K562 (cell line): ENCODE measurements around the gene RNASE8. TPM values are rescaled to one million over a fixed set of nuclear protein-coding genes. Genes with fewer than 3 reads are reported as not detected.

Source experiments
- ATAC-seq: fragments of 200-7000 bp; cut with Tn5 transposase; 3 replicates; pipeline ENCODE4 v1.9.1; 2020; ENCODE audit warnings: moderate library complexity
- BruUV-seq: library from RNA; stranded (reverse); fragments of 400-500 nt; replicated peaks from 2 replicates; lab custom pipeline; 2021; lab: Mats Ljungman, UMichigan
- CTCF ChIA-PET: fragments of 300-600 bp; formaldehyde crosslinking; extraction: SDS; loops from one replicate; lab custom pipeline; 2021; ENCODE audit warnings: low intra/inter-chr PET ratio; lab: Yijun Ruan, JAX
- POLR2A ChIA-PET: fragments of 300-600, 350-650 bp; sonication (Branson Sonifier 250); formaldehyde crosslinking; extraction: SDS; loops from one replicate; lab custom pipeline; 2021; ENCODE audit warnings: antibody characterized with exemption, inconsistent platforms; lab: Yijun Ruan, JAX
- DNase-seq, 4 experiments: peaks; one replicate each; pipeline versions ENCODE4 v3.0.0 to v3.0.0-alpha.2; 2011 to 2018; ENCODE audit warnings: low spot score in 3 of 4, mixed read lengths in 3 of 4; ENCODE audit errors: extremely low read depth in 1 of 4
- FAIRE-seq: peaks from 2 replicates; lab custom pipeline; 2011; peaks lifted over from hg19 to GRCh38; lab: Jason Lieb, UNC
- H2AFZ ChIP-seq: 2 replicates; pipeline ENCODE4 v1.6.0; 2011; ENCODE audit warnings: low read depth, low read length, control low read depth, inconsistent platforms
- H3K27ac ChIP-seq: fragments of 200-600 bp; 3 replicates; pipeline ENCODE4 v1.8.0; 2011; ENCODE audit warnings: low read depth, mild to moderate bottlenecking, control low read depth, inconsistent platforms, low read length, moderate library complexity, mixed read lengths; ENCODE audit errors: extremely low read depth
- H3K27me3 ChIP-seq, 2 experiments: fragments of 300-600 bp in 1 of 2; 2 replicates in 1 of 2; 3 replicates in 1 of 2; pipeline versions ENCODE4 v1.6.0 to v1.8.0; 2011; ENCODE audit warnings: inconsistent platforms in 2 of 2, low read length in 2 of 2, mild to moderate bottlenecking in 1 of 2, mixed read lengths in 1 of 2, moderate library complexity in 1 of 2; ENCODE audit not compliant: control insufficient read depth in 2 of 2, insufficient read depth in 2 of 2
- H3K36me3 ChIP-seq: fragments of 300-600 bp; 3 replicates; pipeline ENCODE4 v1.8.0; 2011; ENCODE audit warnings: mild to moderate bottlenecking, low read length, inconsistent platforms; ENCODE audit not compliant: control insufficient read depth, insufficient read depth
- H3K4me1 ChIP-seq, 2 experiments: fragments of 200-600 bp in 1 of 2; replicated peaks in 1 of 2; 2 replicates in 1 of 2; 3 replicates in 1 of 2; pipeline versions ENCODE4 v1.5.1 to v1.8.0; 2011; ENCODE audit warnings: inconsistent platforms in 2 of 2, low read length in 2 of 2, mild to moderate bottlenecking in 1 of 2, mixed read lengths in 1 of 2, moderate library complexity in 1 of 2; ENCODE audit not compliant: control insufficient read depth in 2 of 2, insufficient read depth in 2 of 2
- H3K4me2 ChIP-seq: 2 replicates; pipeline ENCODE4 v1.6.1; 2011; ENCODE audit warnings: low read length, control low read depth, inconsistent platforms, mixed read lengths; ENCODE audit not compliant: insufficient read depth
- H3K4me3 ChIP-seq: fragments of 200-600 bp; sonication (generic), shearing (Covaris generic); 2 replicates; pipeline ENCODE4 v1.5.1; 2016; ENCODE audit warnings: control low read depth, inconsistent platforms
- H3K79me2 ChIP-seq: fragments of 200-600 bp; 3 replicates; pipeline ENCODE4 v1.8.0; 2011; ENCODE audit warnings: low read length, inconsistent platforms; ENCODE audit not compliant: control insufficient read depth, insufficient read depth
- H3K9ac ChIP-seq, 2 experiments: 2 replicates each; pipeline versions ENCODE4 v1.6.0 to v1.6.1; 2011; ENCODE audit warnings: low read depth in 2 of 2, low read length in 2 of 2, control low read depth in 1 of 2, inconsistent platforms in 1 of 2, mild to moderate bottlenecking in 1 of 2, mixed read lengths in 1 of 2; ENCODE audit not compliant: insufficient read depth in 1 of 2
- H3K9me1 ChIP-seq: one replicate; pipeline ENCODE4 v1.6.0; 2011; ENCODE audit warnings: inconsistent platforms, mild to moderate bottlenecking, low read length, moderate library complexity; ENCODE audit not compliant: control insufficient read depth, insufficient read depth
- H3K9me3 ChIP-seq: replicated peaks from 2 replicates; pipeline ENCODE4 v1.5.1; 2011; ENCODE audit warnings: low read depth, low read length, inconsistent platforms; ENCODE audit not compliant: control insufficient read depth, insufficient read depth
- H4K20me1 ChIP-seq: replicated peaks from 2 replicates; pipeline ENCODE4 v1.6.1; 2011; ENCODE audit warnings: low read length, inconsistent platforms, mixed read lengths; ENCODE audit not compliant: control insufficient read depth, insufficient read depth
- CHD2 ChIP-seq: IDR thresholded peaks from 2 replicates; pipeline ENCODE4 v1.6.1; 2011; ENCODE audit warnings: low read depth, low read length
- FOXA3 ChIP-seq, 2 experiments: fragments of 450-650 bp in 1 of 2; sonication (generic) in 1 of 2; formaldehyde crosslinking; IDR thresholded peaks in 1 of 2; conservative IDR thresholded peaks in 1 of 2; 2 replicates each; pipeline versions ENCODE4 v1.4.0 to v1.8.0; 2020 to 2022; ENCODE audit warnings: mild to moderate bottlenecking in 2 of 2, missing genetic modification reagents in 1 of 2
- ZBTB17 ChIP-seq: fragments of 450-650 bp; formaldehyde crosslinking; IDR thresholded peaks from 2 replicates; pipeline ENCODE4 v1.4.0; 2020; ENCODE audit warnings: mild to moderate bottlenecking
- ZNF79 ChIP-seq: fragments of 250-450 bp; sonication (Bioruptor Pico); IDR thresholded peaks from 2 replicates; pipeline ENCODE4 v1.4.0; 2020; ENCODE audit warnings: low read depth, mild to moderate bottlenecking, moderate library complexity
- WGBS: fragments of 100-300 bp; shearing (Covaris generic); methylation state at CpG from one replicate; pipeline ENCODE4 v1.1.6; 2016; ENCODE audit warnings: low coverage, mixed read lengths; ENCODE audit not compliant: insufficient coverage; ENCODE audit errors: missing lambda C conversion rate; 5-methylcytosine and 5-hydroxymethylcytosine counted together
- in situ Hi-C: fragments of 300-500 bp; cut with MboI; formaldehyde crosslinking; loops from 4 replicates; pipeline ENCODE4 v1.15.0; 2018; ENCODE audit warnings: inconsistent platforms, mixed read lengths
- intact Hi-C: fragments of 100-400 bp; cut with micrococcal nuclease; formaldehyde crosslinking; loops from 2 replicates; pipeline ENCODE4 v1.14.2; 2022
- polyA plus RNA-seq, 8 experiments: library from polyadenylated mRNA; depleted of rRNA in 4 of 8; stranded (reverse) in 5 of 8; unstranded in 3 of 8; fragments of >200 nt; fragmentation: Nextera tagmentation in 2 of 8; fragmentation: Illumina TruSeq in 1 of 8; extraction: Ambion mirVana in 2 of 8; extraction: Trizol in 1 of 8; gene quantifications; 2 replicates each; pipeline versions ENCODE4 v1.2.1 to v1.2.3, GENCODE V29; 2011 to 2014; ENCODE audit warnings: inconsistent platforms in 1 of 8, missing spikeins in 1 of 8
- total RNA-seq, 7 experiments: library from RNA; depleted of rRNA in 6 of 7; stranded (reverse); fragments of >200 nt in 6 of 7; fragmentation: Illumina TruSeq in 2 of 7; extraction: Trizol in 2 of 7; gene quantifications; 2 replicates each; pipeline versions ENCODE4 v1.2.1 to v1.2.3, GENCODE V29; 2011 to 2021; ENCODE audit warnings: low replicate concordance in 1 of 7

Gene RNASE8
- total and polyA plus RNA-seq, 9 of the 15 experiments (the other 6 are each of a cell fraction or from before 2014, with no cell fraction given): not detected

DNA sequence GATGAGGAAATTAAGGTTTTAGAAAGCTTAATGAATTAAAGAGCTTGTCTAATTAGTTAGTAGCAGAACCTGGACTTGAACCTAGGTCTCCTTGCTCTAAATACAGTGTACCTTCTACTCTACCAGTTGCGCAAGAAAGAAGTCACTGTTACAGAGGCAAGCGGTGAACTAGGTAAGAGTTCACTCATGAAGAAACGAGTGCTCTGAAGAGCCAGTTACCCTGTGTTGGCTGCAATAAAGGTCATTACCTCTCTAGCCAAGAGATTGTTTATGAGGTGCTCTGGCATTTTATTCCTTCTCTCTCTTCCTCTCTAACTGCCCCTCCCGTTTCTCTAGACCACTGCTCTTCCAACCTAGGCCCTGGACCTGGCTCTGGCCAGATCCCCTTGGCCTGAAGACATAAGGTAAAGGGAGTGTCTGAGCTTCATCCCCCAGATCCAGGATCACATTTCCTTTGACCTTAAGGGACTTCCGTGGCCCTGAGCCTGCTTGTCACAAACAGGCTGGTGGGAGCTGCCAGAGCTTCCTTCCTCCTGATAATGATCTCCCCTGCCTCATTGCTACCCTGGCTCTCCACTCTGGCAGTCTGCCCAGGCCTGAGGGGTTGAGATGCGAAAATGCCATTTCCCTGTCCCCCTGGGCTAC is 13.5 kb upstream of the RNASE8 start (continued):
- TF ChIP-seq FOXA3 (CRISPR knock-in tag; conservative IDR thresholded peaks at IDR 0.05 in 1 of 2, IDR thresholded peaks at IDR 0.05 in 1 of 2): no peak
- no peak for TF ChIP-seq ZNF79 (CRISPR knock-in tag)

DNA sequence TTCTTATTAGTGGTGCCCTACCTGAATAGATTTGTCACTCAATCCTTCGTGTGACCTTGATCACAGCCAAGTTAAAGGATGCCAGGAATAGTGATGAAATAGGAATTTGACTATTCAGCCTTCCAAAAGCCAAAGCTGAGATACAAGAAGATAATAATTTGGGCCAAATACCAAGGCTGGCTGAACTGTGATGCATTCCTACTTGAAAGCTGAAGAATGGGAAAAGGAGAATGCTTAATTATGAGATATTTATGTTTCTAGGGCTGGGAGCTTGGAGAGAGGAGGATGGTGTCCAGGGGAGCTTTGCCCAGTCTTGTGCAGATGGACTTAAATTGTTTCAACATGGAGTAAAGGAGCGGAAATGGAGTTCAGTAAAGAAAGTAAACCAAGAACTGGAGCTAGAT is 10.2 kb upstream of the RNASE8 start:
- ChIA-PET CTCF (no interaction called here), POLR2A (interaction anchor here (1.3 to 1.9 kb wide), 3 partner anchors 10 to 32 kb away, joined by 4 to 5 read pairs (median 5); partner anchors contain the start of gene RNASE8)
- DNase-seq (no peak), FAIRE-seq (no peak), ATAC-seq (no peak)
- WGBS: 54% methylated on average over 2 of the region's 2 CpGs
- Histone ChIP-seq H3K27ac (no peak overlapping the region), H3K36me3 (no peaks in the 10 kb centered on the region), H3K4me1 (peaks cover 5 to 18% of the 10 kb centered on the region in 2 experiments; a peak in 4 of 5 replicates), H3K27me3 (no peaks in the 10 kb centered on the region), H4K20me1 (no peaks in the 10 kb centered on the region), H2AFZ (no peak overlapping the region; the same call in 1 of the 2 replicates), H3K9me1 (no peaks in the 10 kb centered on the region), H3K9ac (no peak overlapping the region), H3K4me3 (no peak overlapping the region), H3K79me2 (no peaks in the 10 kb centered on the region), H3K9me3 (no peaks in the 10 kb centered on the region), H3K4me2 (no peak overlapping the region)
- BruUV-seq: no TSS peak
- 0 out of 2 replicates have a peak, but pooled peaks have one; percentile 36 for TF ChIP-seq ZBTB17 (CRISPR knock-in tag)
- no peak for TF ChIP-seq CHD2
- intact Hi-C loops: no loop called here
- in situ Hi-C loops: no loop called here
